Effector memory CD8-positive, alpha-beta T cell (primary cell): ENCODE data around the gene AASS.

Experiments used
- ATAC-seq: fragments of 150-1000 bp; cut with Tn5 transposase; replicated peaks from 2 replicates; pipeline ENCODE4 v1.10.0; 2021; ENCODE audit warnings: mild to moderate bottlenecking, moderate library complexity
- DNase-seq, 3 experiments: peaks; one replicate each; pipeline ENCODE4 v3.0.0; 2021
- H3K27ac Mint-ChIP-seq, 2 donors: one replicate each; pipeline ENCODE4 v1.8.0; 2022; ENCODE audit warnings: mild to moderate bottlenecking in 2 of 2, mixed read lengths in 2 of 2, moderate library complexity in 2 of 2
- H3K27me3 Mint-ChIP-seq, 2 donors: one replicate each; pipeline ENCODE4 v1.8.0; 2022; ENCODE audit warnings: mixed read lengths in 2 of 2
- H3K36me3 Mint-ChIP-seq: one replicate; pipeline ENCODE4 v1.8.0; 2022; ENCODE audit warnings: mild to moderate bottlenecking, moderate library complexity, mixed read lengths; ENCODE audit not compliant: insufficient read depth
- H3K4me1 Mint-ChIP-seq, 2 donors: one replicate each; pipeline ENCODE4 v1.8.0; 2022; ENCODE audit warnings: low read depth in 2 of 2, mixed read lengths in 2 of 2
- H3K4me3 Mint-ChIP-seq, 2 donors: one replicate each; pipeline ENCODE4 v1.8.0; 2022; ENCODE audit warnings: mild to moderate bottlenecking in 2 of 2, mixed read lengths in 2 of 2, moderate library complexity in 2 of 2
- H3K9me3 Mint-ChIP-seq, 2 donors: one replicate each; pipeline ENCODE4 v1.8.0; 2022; ENCODE audit warnings: mixed read lengths in 2 of 2

The AASS gene

GRCh38 chr7:122092964-122093797 is 50.9 kb downstream of the AASS start:
- Mint-ChIP-seq H3K27ac (no peak overlapping the region), H3K4me1 (no peaks in the 10 kb centered on the region), H3K36me3 (peaks cover 5% of the 10 kb centered on the region), H3K27me3 (no peaks in the 10 kb centered on the region), H3K4me3 (no peak overlapping the region), H3K9me3 (no peaks in the 10 kb centered on the region)
- ATAC-seq = no peak
- DNase-seq = peak in 2 of 3 experiments; percentile 2 to 19

DNA sequence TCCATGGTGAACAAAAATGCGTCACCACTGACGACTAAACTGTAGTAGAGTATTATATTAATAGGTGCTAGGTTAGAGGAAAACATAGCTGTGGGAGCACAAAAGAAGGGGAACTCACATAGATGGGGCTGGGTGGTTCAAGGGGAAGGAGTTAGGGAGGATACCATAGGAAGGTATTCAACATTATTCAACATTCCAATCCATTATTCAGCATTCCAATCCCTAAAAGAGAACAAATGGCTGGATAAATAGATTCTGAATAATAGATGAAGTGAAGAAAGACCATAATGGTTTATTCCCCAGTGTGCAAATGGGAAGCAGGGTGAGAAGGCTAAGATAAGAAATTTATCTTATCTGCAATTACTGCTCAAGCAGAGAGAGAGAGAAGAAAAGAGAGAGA is 61.4 kb downstream of the AASS start:
- H3K4me3 Mint-ChIP-seq = no peak overlapping the region
- H3K27ac Mint-ChIP-seq = no peak overlapping the region
- DNase-seq (no peak), ATAC-seq (no peak)
- H3K4me1 Mint-ChIP-seq = no peaks in the 10 kb centered on the region
- peaks cover 4% of the 10 kb centered on the region for H3K36me3 Mint-ChIP-seq
- H3K9me3 Mint-ChIP-seq = peaks cover 0 to 6% of the 10 kb centered on the region in 2 donors
- no peaks in the 10 kb centered on the region for H3K27me3 Mint-ChIP-seq

GRCh38 chr7:122082160-122082559 is 61.9 kb downstream of the AASS start:
- ATAC-seq (no peak), DNase-seq (no peak)
- H3K27me3 Mint-ChIP-seq = no peaks in the 10 kb centered on the region
- no peak overlapping the region for H3K27ac Mint-ChIP-seq
- peaks cover 0 to 6% of the 10 kb centered on the region in 2 donors for H3K9me3 Mint-ChIP-seq
- no peaks in the 10 kb centered on the region for H3K4me1 Mint-ChIP-seq
- H3K4me3 Mint-ChIP-seq = no peak overlapping the region
- peaks cover 4% of the 10 kb centered on the region for H3K36me3 Mint-ChIP-seq

- ATAC-seq (no peak), DNase-seq (no peak)
- H3K27me3 Mint-ChIP-seq = no peaks in the 10 kb centered on the region
- H3K4me3 Mint-ChIP-seq = no peak overlapping the region
- no peaks in the 10 kb centered on the region for H3K4me1 Mint-ChIP-seq
- peaks cover 4% of the 10 kb centered on the region for H3K36me3 Mint-ChIP-seq
- H3K27ac Mint-ChIP-seq = no peak overlapping the region
- H3K9me3 Mint-ChIP-seq = peaks cover 0 to 2% of the 10 kb centered on the region in 2 donors
These were observed 70.4 kb downstream of the AASS start for GRCh38 chr7:122073635-122074034.

DNA sequence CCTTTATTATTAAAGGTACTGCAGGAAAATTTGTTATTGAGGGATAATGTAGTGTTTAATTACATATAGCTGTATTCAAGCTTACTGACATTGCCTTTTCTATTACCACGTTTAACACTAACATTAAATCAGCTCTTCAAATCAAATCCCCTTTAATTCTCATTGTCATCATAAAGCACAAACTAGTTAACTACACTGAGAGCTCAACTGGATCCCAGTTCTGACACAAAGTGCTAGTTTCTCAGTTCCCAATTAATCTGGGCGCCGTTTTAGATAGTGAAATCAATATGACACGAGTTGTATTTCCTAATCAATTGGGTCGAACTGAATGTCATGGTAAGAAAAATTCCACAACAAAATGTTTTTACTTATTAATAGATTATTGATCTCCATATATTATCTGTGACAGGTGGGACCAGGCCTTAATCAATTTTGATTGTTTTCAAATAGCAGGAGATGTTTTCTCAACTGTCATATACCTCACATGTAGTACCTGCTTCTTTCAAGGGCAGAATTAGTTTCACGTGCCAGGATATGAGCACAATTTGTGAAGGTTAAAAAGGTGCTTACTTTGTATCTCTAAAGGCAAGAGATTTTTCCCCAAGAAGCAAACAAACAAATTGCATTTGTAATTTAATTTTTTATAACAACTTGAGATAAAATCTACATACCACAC is 71.0 kb downstream of the AASS start:
- no peak for ATAC-seq
- peaks cover 0 to 2% of the 10 kb centered on the region in 2 donors for H3K9me3 Mint-ChIP-seq
- no peak for DNase-seq
- no peaks in the 10 kb centered on the region for H3K27me3 Mint-ChIP-seq
- no peak overlapping the region for H3K4me3 Mint-ChIP-seq
- no peak overlapping the region for H3K27ac Mint-ChIP-seq
- H3K36me3 Mint-ChIP-seq = peaks cover 4% of the 10 kb centered on the region
- H3K4me1 Mint-ChIP-seq = no peaks in the 10 kb centered on the region

- H3K36me3 Mint-ChIP-seq = peaks cover 4% of the 10 kb centered on the region
- H3K27me3 Mint-ChIP-seq = no peaks in the 10 kb centered on the region
- DNase-seq = no peak
- no peak for ATAC-seq
- peaks cover 0 to 2% of the 10 kb centered on the region in 2 donors for H3K9me3 Mint-ChIP-seq
- H3K4me3 Mint-ChIP-seq = no peak overlapping the region
- no peak overlapping the region for H3K27ac Mint-ChIP-seq
- H3K4me1 Mint-ChIP-seq = no peaks in the 10 kb centered on the region
These were observed 71.8 kb downstream of the AASS start for GRCh38 chr7:122072272-122072671.

- Mint-ChIP-seq H3K27ac (no peak overlapping the region), H3K4me3 (no peak overlapping the region), H3K4me1 (no peaks in the 10 kb centered on the region), H3K9me3 (peaks cover 0 to 2% of the 10 kb centered on the region in 2 donors), H3K36me3 (peaks cover under 1% of the 10 kb centered on the region), H3K27me3 (no peaks in the 10 kb centered on the region)
- ATAC-seq (no peak), DNase-seq (no peak)
These were observed 73.2 kb downstream of the AASS start for GRCh38 chr7:122070834-122071233.

DNA sequence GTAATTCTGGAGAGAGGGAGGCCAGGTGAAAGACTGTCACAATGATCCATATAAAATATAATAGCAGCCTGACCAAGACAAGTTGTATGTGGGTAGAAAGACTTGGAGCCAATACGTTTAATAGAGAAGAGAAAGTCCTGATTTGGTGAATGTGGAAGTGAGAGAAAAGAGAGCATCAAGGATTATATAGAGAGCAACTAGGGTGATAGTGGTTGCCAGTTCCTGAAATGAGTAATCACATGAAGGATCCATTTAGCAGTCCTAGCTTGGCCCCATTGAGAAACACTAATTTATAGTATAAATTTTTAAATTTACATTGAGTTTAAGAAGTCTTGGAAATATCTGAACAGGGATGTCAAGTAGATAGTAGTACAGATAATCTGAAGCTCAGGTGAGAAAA is 74.0 kb downstream of the AASS start:
- Mint-ChIP-seq H3K4me3 (no peak overlapping the region), H3K9me3 (no peaks in the 10 kb centered on the region)
- no peak for DNase-seq

GRCh38 chr7:122068999-122069398 is 75.0 kb downstream of the AASS start:
- Mint-ChIP-seq H3K27me3 (no peaks in the 10 kb centered on the region), H3K27ac (no peak overlapping the region), H3K9me3 (no peaks in the 10 kb centered on the region), H3K36me3 (no peaks in the 10 kb centered on the region), H3K4me3 (no peak overlapping the region), H3K4me1 (no peaks in the 10 kb centered on the region)
- DNase-seq (no peak), ATAC-seq (no peak)

More for the DNA sequence above, 74.0 kb downstream of the AASS start:
- Mint-ChIP-seq H3K4me1 (no peaks in the 10 kb centered on the region), H3K36me3 (no peaks in the 10 kb centered on the region), H3K27ac (no peak overlapping the region), H3K27me3 (no peaks in the 10 kb centered on the region)
- ATAC-seq = no peak

DNA sequence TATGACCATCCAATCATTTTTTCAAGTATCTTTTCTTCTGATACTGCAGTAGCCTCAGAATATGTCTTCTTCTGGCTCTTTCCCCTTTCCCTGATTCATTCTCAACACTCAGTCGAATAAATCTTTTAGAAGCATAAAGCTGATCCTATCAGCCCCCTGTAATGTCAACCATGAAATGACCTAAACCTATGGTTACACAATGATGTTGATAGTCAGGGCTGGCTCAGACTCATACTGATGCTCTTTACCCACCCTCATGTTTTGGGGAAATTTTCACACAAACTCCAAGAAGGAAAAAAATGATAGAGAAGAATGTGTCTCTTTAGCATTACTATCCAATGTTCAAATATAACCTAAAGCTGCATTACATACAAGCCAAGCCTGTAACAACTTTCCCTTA is 76.0 kb downstream of the AASS start:
- no peak for ATAC-seq
- Mint-ChIP-seq H3K36me3 (no peaks in the 10 kb centered on the region), H3K9me3 (no peaks in the 10 kb centered on the region), H3K4me3 (no peak overlapping the region), H3K4me1 (no peaks in the 10 kb centered on the region), H3K27me3 (no peaks in the 10 kb centered on the region), H3K27ac (no peak overlapping the region)
- DNase-seq = no peak

GRCh38 chr7:122067077-122067476 is 77.0 kb downstream of the AASS start:
- Mint-ChIP-seq H3K4me3 (no peak overlapping the region), H3K27ac (no peak overlapping the region), H3K9me3 (no peaks in the 10 kb centered on the region), H3K27me3 (no peaks in the 10 kb centered on the region), H3K4me1 (no peaks in the 10 kb centered on the region), H3K36me3 (no peaks in the 10 kb centered on the region)
- no peak for DNase-seq
- no peak for ATAC-seq

DNA sequence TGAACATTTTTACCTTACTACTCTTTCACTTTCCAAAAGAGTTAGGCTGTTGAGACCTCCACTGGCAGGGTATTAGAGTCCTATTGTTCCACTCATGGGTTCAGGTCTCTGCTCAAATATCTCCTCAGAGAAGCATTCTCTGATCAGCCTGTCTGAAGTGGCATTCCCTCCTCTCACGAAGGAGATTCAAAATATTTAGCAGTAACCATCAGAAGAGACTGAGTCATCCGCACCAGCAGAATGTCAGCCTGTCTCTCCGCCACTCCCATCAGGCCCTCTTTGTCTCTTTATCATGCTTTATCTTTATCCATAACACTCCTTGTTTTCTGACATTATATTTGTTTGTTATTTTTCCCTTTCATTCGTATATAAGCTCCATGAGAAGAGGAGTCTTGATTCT is 79.1 kb downstream of the AASS start:
- ATAC-seq = no peak
- Mint-ChIP-seq H3K27ac (no peak overlapping the region), H3K36me3 (no peaks in the 10 kb centered on the region), H3K4me3 (no peak overlapping the region), H3K9me3 (no peaks in the 10 kb centered on the region), H3K4me1 (no peaks in the 10 kb centered on the region), H3K27me3 (no peaks in the 10 kb centered on the region)
- DNase-seq = no peak

- Mint-ChIP-seq H3K4me3 (no peak overlapping the region), H3K27me3 (no peaks in the 10 kb centered on the region), H3K9me3 (no peaks in the 10 kb centered on the region), H3K36me3 (no peaks in the 10 kb centered on the region), H3K4me1 (no peaks in the 10 kb centered on the region), H3K27ac (no peak overlapping the region)
- no peak for ATAC-seq
- DNase-seq = no peak
These were observed 80.9 kb downstream of the AASS start for GRCh38 chr7:122063146-122063545.

GRCh38 chr7:122059542-122059941 is 84.5 kb downstream of the AASS start:
- Mint-ChIP-seq H3K27me3 (no peaks in the 10 kb centered on the region), H3K4me3 (no peak overlapping the region), H3K36me3 (no peaks in the 10 kb centered on the region), H3K9me3 (no peaks in the 10 kb centered on the region), H3K27ac (no peak overlapping the region), H3K4me1 (no peaks in the 10 kb centered on the region)
- DNase-seq (no peak), ATAC-seq (no peak)
